ENCODE measurements around the gene ARHGEF6. TPM values are rescaled to one million over a fixed set of nuclear protein-coding genes. Genes with fewer than 3 reads are reported as not detected.

ARHGEF6 gene
- total RNA-seq, 1 donor from 2014 or later: 0.98 TPM

DNA sequence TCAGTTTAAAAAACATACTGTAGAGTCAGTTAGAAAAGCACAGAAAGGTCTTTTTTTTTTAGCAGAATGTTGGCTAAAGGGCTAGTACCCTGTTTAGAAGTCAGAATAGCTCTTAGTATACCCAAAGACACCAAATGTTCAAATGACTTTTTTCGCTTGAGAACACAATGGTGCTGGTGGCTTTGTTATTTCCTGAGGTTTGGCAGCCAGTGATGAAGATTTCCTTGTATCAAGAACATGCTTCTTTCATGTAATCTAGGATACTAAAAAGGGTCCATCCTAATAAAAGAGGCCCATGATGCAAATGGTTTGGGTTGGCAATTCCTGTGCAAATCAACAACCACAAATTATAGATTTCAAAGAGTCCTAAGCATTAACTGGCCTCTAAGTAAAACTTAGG lies 153.8 kb downstream of the ARHGEF6 start:
- Mint-ChIP-seq H3K4me3 (no peak overlapping the region), H3K36me3 (no peaks in the 10 kb centered on the region), H3K27ac (no peak overlapping the region), H3K27me3 (ENCODE audit: low read depth) (peaks cover 3% of the 10 kb centered on the region), H3K4me1 (no peaks in the 10 kb centered on the region), H3K9me3 (peaks cover 12% of the 10 kb centered on the region)
- no peak for TF ChIP-seq CTCF (IDR thresholded peaks at IDR 0.05; ENCODE audit: unreplicated experiment)
- DNase-seq (ENCODE audit: low spot score in 2 of 2, unreplicated experiment in 2 of 2): no peak

- no peak for TF ChIP-seq CTCF (IDR thresholded peaks at IDR 0.05; ENCODE audit: unreplicated experiment)
- H3K36me3 Mint-ChIP-seq: no peaks in the 10 kb centered on the region
- no peak overlapping the region for H3K27ac Mint-ChIP-seq
- no peak for DNase-seq (ENCODE audit: low spot score in 2 of 2, unreplicated experiment in 2 of 2)
- peaks cover 12% of the 10 kb centered on the region for H3K9me3 Mint-ChIP-seq
- H3K27me3 Mint-ChIP-seq (ENCODE audit: low read depth): peaks cover 1% of the 10 kb centered on the region
- H3K4me3 Mint-ChIP-seq: no peak overlapping the region
- H3K4me1 Mint-ChIP-seq: no peaks in the 10 kb centered on the region
These were observed 154.5 kb downstream of the ARHGEF6 start for GRCh38 chrX:136626237-136626636.

DNA sequence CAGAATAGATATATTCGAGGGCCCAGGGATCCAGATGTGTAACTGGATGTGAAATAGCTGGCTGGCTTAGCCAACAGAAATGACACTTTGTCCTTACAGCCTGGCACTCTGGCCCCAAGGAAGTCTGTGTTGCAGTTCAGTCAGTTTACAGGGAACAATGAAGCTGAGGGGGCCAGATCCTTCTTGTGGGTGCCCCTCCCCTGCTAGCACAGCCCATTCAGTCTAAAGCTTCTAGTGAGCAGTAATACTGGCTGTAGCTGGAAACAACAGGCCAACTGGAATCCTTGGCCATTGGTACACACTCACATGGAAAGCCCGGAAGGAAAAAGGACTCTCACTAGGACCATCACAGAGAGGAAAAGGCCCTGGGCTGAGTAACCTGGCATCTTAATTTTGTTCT lies 155.5 kb downstream of the ARHGEF6 start:
- H3K27ac Mint-ChIP-seq: no peak overlapping the region
- no peak overlapping the region for H3K4me3 Mint-ChIP-seq
- TF ChIP-seq CTCF (IDR thresholded peaks at IDR 0.05; ENCODE audit: unreplicated experiment): no peak
- no peaks in the 10 kb centered on the region for H3K4me1 Mint-ChIP-seq
- peaks cover 12% of the 10 kb centered on the region for H3K9me3 Mint-ChIP-seq
- H3K27me3 Mint-ChIP-seq (ENCODE audit: low read depth): no peaks in the 10 kb centered on the region
- H3K36me3 Mint-ChIP-seq: no peaks in the 10 kb centered on the region
- no peak for DNase-seq (ENCODE audit: low spot score in 2 of 2, unreplicated experiment in 2 of 2)

- Mint-ChIP-seq H3K36me3 (no peaks in the 10 kb centered on the region), H3K27ac (no peak overlapping the region), H3K4me3 (no peak overlapping the region), H3K4me1 (no peaks in the 10 kb centered on the region), H3K9me3 (peaks cover 12% of the 10 kb centered on the region), H3K27me3 (ENCODE audit: low read depth) (no peaks in the 10 kb centered on the region)
- TF ChIP-seq CTCF (IDR thresholded peaks at IDR 0.05; ENCODE audit: unreplicated experiment): no peak
- DNase-seq (ENCODE audit: low spot score in 2 of 2, unreplicated experiment in 2 of 2): no peak
These were observed 157.3 kb downstream of the ARHGEF6 start for GRCh38 chrX:136623396-136623795.

GRCh38 chrX:136622568-136622967 lies 158.2 kb downstream of the ARHGEF6 start:
- no peak for TF ChIP-seq CTCF (IDR thresholded peaks at IDR 0.05; ENCODE audit: unreplicated experiment)
- Mint-ChIP-seq H3K27ac (no peak overlapping the region), H3K9me3 (peaks cover 12% of the 10 kb centered on the region), H3K36me3 (no peaks in the 10 kb centered on the region), H3K4me1 (no peaks in the 10 kb centered on the region), H3K27me3 (ENCODE audit: low read depth) (no peaks in the 10 kb centered on the region), H3K4me3 (no peak overlapping the region)
- no peak for DNase-seq (ENCODE audit: low spot score in 2 of 2, unreplicated experiment in 2 of 2)

DNA sequence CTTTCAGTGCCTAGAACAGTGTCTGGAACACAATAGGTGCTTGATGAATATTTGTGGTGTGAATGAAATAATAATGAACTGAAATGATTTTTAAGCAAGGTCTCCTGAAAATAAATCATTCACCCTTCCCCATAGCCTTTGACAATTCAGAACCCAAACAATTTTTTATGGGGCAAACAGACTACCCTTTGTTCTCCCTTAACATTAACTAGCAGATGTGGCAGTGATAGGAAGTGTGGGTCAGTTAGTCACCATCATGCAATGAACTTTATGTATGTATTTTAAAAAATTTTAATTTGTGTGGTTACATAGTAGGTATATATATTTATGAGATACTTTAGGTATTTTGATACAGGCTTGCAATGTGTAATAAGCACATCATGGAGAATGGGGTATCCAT lies 160.0 kb downstream of the ARHGEF6 start:
- no peak for DNase-seq (ENCODE audit: low spot score in 2 of 2, unreplicated experiment in 2 of 2)
- Mint-ChIP-seq H3K4me1 (no peaks in the 10 kb centered on the region), H3K27me3 (ENCODE audit: low read depth) (no peaks in the 10 kb centered on the region), H3K36me3 (no peaks in the 10 kb centered on the region), H3K27ac (no peak overlapping the region), H3K9me3 (peaks cover 10% of the 10 kb centered on the region), H3K4me3 (no peak overlapping the region)
- TF ChIP-seq CTCF (IDR thresholded peaks at IDR 0.05; ENCODE audit: unreplicated experiment): no peak
